Activated CD8-positive, alpha-beta memory T cell treated with anti-CD3 and anti-CD28 coated beads, Interleukin-2, amount 50 U/mL, for 24 hours (primary cell): ENCODE results near the gene MGMT.

ENCODE experiments used
- DNase-seq: peaks from one replicate; pipeline ENCODE4 v3.0.0-alpha.2; 2020; ENCODE audit errors: extremely low read depth

The MGMT gene

GRCh38 chr10:129654461-129654860 lies 187.4 kb downstream of the MGMT start:
- no peak for DNase-seq

DNA sequence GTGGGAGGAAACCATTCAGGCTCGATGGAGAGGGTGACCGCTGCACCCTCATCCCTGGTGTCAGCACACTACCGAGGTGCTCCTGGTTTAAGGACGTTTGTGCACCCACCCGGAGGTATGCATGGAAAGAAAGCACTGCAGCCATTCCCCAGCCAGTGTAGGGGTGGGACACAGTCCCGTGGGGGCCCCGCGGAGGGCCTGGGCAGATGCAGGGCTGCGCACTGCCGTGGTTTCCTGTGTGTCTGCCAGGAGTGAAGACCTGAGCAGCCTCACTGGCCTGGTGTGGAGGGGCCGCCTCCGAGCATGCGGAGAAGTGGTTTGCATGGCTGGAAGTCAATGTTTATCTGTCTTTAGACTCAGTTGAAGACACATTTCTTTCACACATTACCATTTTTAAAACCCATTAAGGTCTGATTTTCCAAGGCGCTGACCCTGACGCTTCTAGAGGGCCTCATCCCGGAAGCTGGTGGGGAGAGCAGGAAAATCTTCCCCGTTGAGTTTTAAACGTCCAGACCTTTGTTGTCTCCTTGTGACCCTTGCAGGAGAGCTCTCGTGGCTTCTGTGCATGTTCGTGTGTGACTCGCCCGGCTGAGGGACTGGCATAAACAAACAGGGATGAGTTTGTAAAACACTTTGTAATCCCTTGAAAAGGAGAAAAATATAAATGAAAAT lies 188.1 kb downstream of the MGMT start:
- no peak for DNase-seq

- no peak for DNase-seq
These were observed 188.6 kb downstream of the MGMT start for GRCh38 chr10:129655679-129656031.

DNA sequence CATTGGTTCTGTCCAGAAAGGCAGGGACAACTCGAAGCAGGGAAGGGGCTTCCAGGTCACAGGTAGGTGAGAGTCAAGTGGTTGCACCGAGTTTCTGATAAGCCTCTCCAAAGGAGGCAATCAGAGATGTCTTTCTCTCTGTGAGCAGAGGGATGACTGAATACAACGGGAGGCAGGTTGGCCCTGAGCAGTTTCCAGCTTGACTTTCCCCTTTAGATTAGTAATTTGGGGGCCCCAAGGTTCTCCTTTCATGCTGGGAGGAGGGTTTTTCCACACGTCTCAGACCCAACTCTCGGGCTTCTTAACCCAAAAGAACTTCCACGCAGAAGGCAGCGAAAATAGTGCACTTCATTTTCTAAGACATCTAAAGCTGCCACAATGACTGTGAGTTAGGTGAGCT lies 189.6 kb downstream of the MGMT start:
- DNase-seq, result no peak

DNA sequence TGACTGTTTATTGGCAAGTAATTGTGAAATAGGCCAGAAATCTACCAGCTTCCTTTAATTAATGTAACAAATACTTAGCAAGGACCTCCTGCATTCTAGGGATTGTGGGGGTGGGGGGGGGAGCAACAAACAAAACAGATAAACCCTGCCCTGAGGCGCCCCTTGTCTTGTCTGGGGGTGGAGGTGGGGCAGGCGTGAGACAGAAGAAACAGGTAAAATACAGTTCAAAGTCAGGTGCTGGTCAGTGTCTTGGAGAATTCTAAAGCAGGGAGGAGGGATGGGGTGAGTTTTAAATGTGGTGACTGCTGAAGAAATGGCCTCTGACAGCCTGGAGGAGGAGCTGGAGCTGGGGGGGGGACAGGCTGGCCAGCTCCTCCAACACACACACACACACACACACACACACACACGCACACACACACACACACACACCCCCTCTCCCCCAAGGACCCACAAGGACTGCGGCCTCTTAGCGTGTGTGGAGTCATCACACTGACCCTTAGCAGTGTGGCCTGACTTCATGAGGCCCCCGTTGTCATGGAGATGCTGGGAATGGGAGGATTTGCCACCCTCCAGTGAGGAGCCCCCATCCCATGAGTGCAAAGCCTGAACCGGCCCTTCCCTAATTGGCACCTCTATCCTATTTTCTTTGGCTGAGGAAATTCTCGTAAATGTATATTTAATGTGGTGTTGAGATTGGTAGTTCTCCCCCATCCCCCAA lies 190.4 kb downstream of the MGMT start:
- DNase-seq, result no peak

DNA sequence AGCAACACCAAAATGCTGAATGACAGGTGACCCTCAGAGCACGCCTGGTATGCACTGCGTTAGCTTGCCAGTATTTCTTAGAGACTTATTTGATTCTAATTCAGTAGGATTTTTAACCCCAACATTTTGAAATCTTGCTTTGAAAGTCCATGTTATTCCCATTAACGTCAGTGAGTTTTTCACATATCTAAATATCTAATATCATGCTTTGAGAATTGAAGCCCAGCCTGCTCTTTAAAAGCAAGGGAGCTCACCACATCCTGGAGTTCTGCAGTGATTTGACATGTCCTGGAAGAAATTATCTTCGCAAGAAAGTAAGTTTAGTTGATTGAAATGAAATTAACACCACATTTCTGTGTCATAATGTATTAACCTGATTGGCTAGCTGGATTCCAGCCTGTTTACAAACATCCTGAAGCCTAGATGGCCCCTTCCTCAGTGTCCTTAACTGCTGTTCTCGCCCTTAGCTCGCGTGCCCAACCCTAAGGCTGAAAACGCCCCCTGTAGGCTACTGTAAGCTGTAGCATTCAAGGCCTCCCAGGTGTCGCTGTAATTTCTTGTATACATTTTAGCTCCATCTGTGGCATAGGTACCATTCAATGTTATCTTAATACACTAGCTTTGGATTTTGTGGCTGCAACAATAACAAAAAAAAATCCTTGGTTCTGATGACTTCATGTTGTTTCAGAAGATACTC lies 191.5 kb downstream of the MGMT start:
- DNase-seq, result no peak

DNA sequence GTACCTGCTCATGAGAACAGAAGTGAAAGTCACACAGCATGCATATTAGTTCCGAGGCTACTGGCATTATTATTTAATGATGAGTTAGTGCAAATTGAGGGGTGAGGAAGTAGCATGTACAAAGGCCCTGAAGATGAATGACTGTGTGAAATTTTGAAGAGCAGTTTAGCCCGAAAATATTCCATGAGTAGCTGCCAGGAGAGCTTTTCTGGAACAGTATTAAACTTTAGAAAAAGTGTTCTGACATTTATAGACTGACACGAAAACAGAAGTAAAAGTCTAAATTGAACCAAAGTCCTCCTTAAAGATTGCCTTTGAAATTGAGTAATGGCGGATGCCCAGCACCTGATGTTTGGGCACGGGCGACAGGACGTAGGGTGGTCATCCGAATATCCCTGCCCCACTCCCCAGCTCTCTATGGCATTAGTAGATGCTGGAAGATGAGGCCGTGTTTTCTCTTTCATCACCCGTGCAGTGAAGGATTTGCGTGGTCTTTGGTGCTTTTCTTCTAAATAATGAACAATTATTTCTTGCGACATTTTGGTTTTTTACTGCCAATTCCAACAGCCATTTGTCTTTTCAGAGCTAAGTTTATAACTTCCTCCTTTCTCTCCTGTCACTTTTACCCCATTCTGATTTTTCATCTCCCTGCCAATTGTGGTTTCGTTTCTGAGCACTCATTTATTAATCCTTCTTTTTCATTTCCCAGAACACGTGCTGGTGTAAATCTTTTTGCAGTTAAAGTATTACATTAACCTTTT lies 192.6 kb downstream of the MGMT start:
- no peak for DNase-seq

GRCh38 chr10:129660569-129660968 lies 193.5 kb downstream of the MGMT start:
- no peak for DNase-seq

DNA sequence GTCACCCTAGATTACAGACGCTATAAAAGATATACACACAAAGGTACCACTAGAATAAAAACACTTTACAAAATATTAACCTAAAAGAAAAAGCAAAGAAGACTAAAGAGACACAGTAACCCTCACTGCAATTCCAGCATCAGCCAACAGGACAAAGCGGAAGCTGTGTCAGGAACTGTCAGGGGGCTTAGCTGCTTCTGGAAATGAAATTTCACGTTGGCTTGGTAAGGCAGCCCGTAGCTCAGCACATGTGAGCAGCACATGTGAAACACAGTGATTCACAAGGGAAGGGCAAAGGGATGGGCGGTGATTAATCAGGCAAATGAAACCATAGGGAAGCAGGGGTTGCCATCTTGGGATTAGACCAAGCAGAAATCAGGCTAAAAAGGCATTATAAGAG lies 195.4 kb downstream of the MGMT start:
- DNase-seq, result no peak

GRCh38 chr10:129670124-129670523 lies 203.1 kb downstream of the MGMT start:
- DNase-seq, result no peak

- DNase-seq, result no peak
These were observed 206.3 kb downstream of the MGMT start for GRCh38 chr10:129673292-129673691.

- no peak for DNase-seq
These were observed 208.2 kb downstream of the MGMT start for GRCh38 chr10:129675027-129675769.

- DNase-seq, result no peak
These were observed 209.0 kb downstream of the MGMT start for GRCh38 chr10:129676014-129676413.

GRCh38 chr10:129677377-129677927 lies 210.4 kb downstream of the MGMT start:
- no peak for DNase-seq

- no peak for DNase-seq
These were observed 211.1 kb downstream of the MGMT start for GRCh38 chr10:129678186-129678585.

DNA sequence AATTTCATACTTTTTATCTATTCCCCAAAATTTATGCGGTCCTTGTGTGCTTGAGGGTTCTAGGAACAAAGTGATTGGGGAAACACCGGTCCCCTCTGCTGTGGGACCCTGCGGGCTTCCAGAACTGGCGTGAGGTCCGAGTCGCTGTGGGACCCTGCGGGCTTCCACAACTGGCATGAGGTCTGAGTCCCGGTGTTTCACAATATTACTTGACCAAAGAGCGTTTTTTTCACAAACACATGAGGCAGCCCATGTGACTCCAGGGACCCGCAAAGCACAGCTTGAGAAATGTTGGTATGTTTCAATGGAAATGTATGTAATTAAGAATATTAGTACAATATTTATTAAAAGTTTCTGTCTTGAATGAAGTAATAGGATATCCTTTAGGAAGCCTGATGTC lies 212.2 kb downstream of the MGMT start:
- DNase-seq, result no peak

GRCh38 chr10:129680661-129681344 lies 213.8 kb downstream of the MGMT start:
- DNase-seq, result no peak

- no peak for DNase-seq
These were observed 214.8 kb downstream of the MGMT start for GRCh38 chr10:129681856-129682255.

DNA sequence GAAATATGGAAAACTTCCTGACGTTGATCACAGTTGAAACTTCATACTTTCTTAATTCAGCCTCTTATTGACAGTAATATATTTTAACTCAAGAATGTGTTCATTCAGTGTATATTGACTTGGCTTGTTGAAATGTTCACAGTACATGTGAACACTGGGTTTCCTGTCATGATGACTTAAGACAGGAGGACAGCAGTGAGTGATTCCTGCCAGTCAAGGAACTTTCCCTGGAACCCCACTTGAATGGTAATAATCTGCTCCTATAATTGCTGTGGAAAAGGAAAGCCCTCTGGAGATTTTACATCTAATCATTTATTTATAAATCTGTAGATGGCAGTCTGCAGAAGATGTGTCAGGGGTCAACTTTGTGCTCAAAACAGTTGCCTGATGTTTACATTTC lies 216.5 kb downstream of the MGMT start:
- DNase-seq, result no peak

- DNase-seq, result no peak
These were observed 216.9 kb downstream of the MGMT start for GRCh38 chr10:129683920-129684319.

GRCh38 chr10:129685271-129685670 lies 218.2 kb downstream of the MGMT start:
- no peak for DNase-seq
